Astrocyte of the cerebellum (primary cell): ENCODE results near the gene UBAC2.

Source experiments
- DNase-seq: peaks from one replicate; pipeline ENCODE4 v3.0.0-alpha.2; 2011; ENCODE audit warnings: low read depth
- H3K4me3 ChIP-seq: 2 replicates; pipeline ENCODE4 v1.5.1; 2011; ENCODE audit warnings: mild to moderate bottlenecking, low read depth, low read length, moderate library complexity
- CTCF ChIP-seq: IDR thresholded peaks from 2 replicates; pipeline ENCODE4 v1.5.1; 2012; ENCODE audit warnings: low read length, low read depth, moderate library complexity, mild to moderate bottlenecking; ENCODE audit errors: missing control alignments
- in situ Hi-C: cut with HindIII; loops from 2 replicates; pipeline ENCODE4 v1.10.0; 2017; ENCODE audit warnings: low sequenced_read_pairs

The UBAC2 gene

GRCh38 chr13:99321709-99322108, 121.1 kb downstream of the UBAC2 start:
- in situ Hi-C loops = no loop called here
- no peak overlapping the region for H3K4me3 ChIP-seq
- TF ChIP-seq CTCF = no peak
- DNase-seq = no peak

GRCh38 chr13:99322297-99323103, 121.8 kb downstream of the UBAC2 start:
- no peak for TF ChIP-seq CTCF
- DNase-seq = peak; percentile 78
- in situ Hi-C loops = no loop called here
- H3K4me3 ChIP-seq = no peak overlapping the region

GRCh38 chr13:99323488-99323887, 122.8 kb downstream of the UBAC2 start:
- no peak overlapping the region for H3K4me3 ChIP-seq
- no peak for TF ChIP-seq CTCF
- no peak for DNase-seq
- in situ Hi-C loops = no loop called here

- in situ Hi-C loops = no loop called here
- no peak for DNase-seq
- H3K4me3 ChIP-seq = no peak overlapping the region
- TF ChIP-seq CTCF = no peak
These were observed 125.4 kb downstream of the UBAC2 start for GRCh38 chr13:99326012-99326411.

- no peak overlapping the region for H3K4me3 ChIP-seq
- in situ Hi-C loops = no loop called here
- DNase-seq = no peak
- TF ChIP-seq CTCF = no peak
These were observed 126.5 kb downstream of the UBAC2 start for GRCh38 chr13:99327126-99327525.

GRCh38 chr13:99327761-99328160, 127.1 kb downstream of the UBAC2 start:
- in situ Hi-C loops = no loop called here

More at GRCh38 chr13:99327761-99328160, 127.1 kb downstream of the UBAC2 start:
- no peak for TF ChIP-seq CTCF
- no peak overlapping the region for H3K4me3 ChIP-seq
- DNase-seq = no peak
